ENCODE data around the gene CNR2.

The CNR2 gene

DNA sequence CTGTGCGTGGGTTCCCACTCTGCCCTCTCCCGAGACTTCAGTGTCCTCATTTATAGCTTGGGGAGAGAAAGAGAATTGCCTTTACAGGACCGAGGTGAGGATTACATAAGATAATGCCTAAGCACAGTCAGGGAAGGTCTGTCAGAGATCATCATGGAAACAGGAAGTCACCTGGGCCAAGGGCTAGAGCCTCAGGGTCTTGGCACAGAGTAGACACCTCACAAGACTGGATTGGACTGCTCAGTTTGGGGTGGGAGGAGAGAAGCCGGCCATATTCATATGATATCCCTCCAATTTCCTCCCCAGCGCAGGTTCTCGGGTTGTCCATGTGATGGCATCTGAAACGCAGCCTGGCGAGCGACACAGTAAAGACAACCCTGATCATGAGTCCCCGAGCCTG, 3.8 kb downstream of the CNR2 start:
- no peak overlapping the region for H3K27ac ChIP-seq (ENCODE audit: insufficient read depth in 1 of 2, low read depth in 1 of 2, low read length in 2 of 2, poor library complexity in 1 of 2, severe bottlenecking in 2 of 2)
- WGBS (ENCODE audit: insufficient coverage) = 74% methylated on average over 9 of the region's 10 CpGs
- H3K27me3 ChIP-seq (replicated peaks in 2 of 5; ENCODE audit: control insufficient read depth in 4 of 5, insufficient read depth in 5 of 5, low read length in 4 of 5) = peaks cover 0 to 6% (median 2%) of the 10 kb centered on the region in 5 experiments
- H3K4me1 ChIP-seq (ENCODE audit: control extremely low read depth in 1 of 4, control insufficient read depth in 4 of 4, insufficient read depth in 4 of 4, low read length in 3 of 4) = peaks cover 24 to 90% (median 63%) of the 10 kb centered on the region in 4 experiments
- no peaks in the 10 kb centered on the region for H3K9me3 ChIP-seq (ENCODE audit: control extremely low read depth in 1 of 5, control insufficient read depth in 4 of 5, insufficient read depth in 2 of 5, low read depth in 1 of 5, low read length in 4 of 5)
- peak in 1 of 3 donors; percentile 60 for DNase-seq
- H3K36me3 ChIP-seq (ENCODE audit: control insufficient read depth in 4 of 4, insufficient read depth in 4 of 4, low read length in 3 of 4) = peaks cover 0 to 2% (median 0%) of the 10 kb centered on the region in 4 experiments
- H3K4me3 ChIP-seq (ENCODE audit: control insufficient read depth in 1 of 7, extremely low read depth in 1 of 7, insufficient read depth in 4 of 7, low read depth in 2 of 7, low read length in 6 of 7) = peak overlapping the region in 3 of 7 experiments; percentile 3 to 48 (median 27)
- POLR2A ChIA-PET = interaction anchor here (0.5 to 1.4 kb wide), 3 partner anchors 12 to 79 kb away, joined by 3 to 6 read pairs (median 3); no protein-coding TSS in a partner anchor
- CTCF ChIA-PET = interaction anchor here (0.7 to 2.5 kb wide), 8 partner anchors 8 to 110 kb away, joined by 3 to 12 read pairs (median 3); no protein-coding TSS in a partner anchor

GRCh38 chr1:23908453-23909341, 4.5 kb downstream of the CNR2 start:
- H3K4me1 ChIP-seq (ENCODE audit: control extremely low read depth in 1 of 4, control insufficient read depth in 4 of 4, insufficient read depth in 4 of 4, low read length in 3 of 4) = peaks cover 21 to 90% (median 58%) of the 10 kb centered on the region in 4 experiments
- no peak overlapping the region for H3K27ac ChIP-seq (ENCODE audit: insufficient read depth in 1 of 2, low read depth in 1 of 2, low read length in 2 of 2, poor library complexity in 1 of 2, severe bottlenecking in 2 of 2)
- no peaks in the 10 kb centered on the region for H3K9me3 ChIP-seq (ENCODE audit: control extremely low read depth in 1 of 5, control insufficient read depth in 4 of 5, insufficient read depth in 2 of 5, low read depth in 1 of 5, low read length in 4 of 5)
- peak overlapping the region in 4 of 7 experiments; percentile 3 to 48 (median 18) for H3K4me3 ChIP-seq (ENCODE audit: control insufficient read depth in 1 of 7, extremely low read depth in 1 of 7, insufficient read depth in 4 of 7, low read depth in 2 of 7, low read length in 6 of 7)
- DNase-seq = peak in 2 of 3 donors; percentile 87 to 91
- WGBS (ENCODE audit: insufficient coverage) = 0% methylated on average over 5 of the region's 9 CpGs
- POLR2A ChIA-PET = interaction anchor here (0.5 to 1.4 kb wide), 3 partner anchors 11 to 78 kb away, joined by 3 to 6 read pairs (median 4); no protein-coding TSS in a partner anchor
- peaks cover 0 to 2% (median 0%) of the 10 kb centered on the region in 4 experiments for H3K36me3 ChIP-seq (ENCODE audit: control insufficient read depth in 4 of 4, insufficient read depth in 4 of 4, low read length in 3 of 4)
- CTCF ChIA-PET = interaction anchor here (0.7 to 2.5 kb wide), 8 partner anchors 8 to 102 kb away, joined by 3 to 12 read pairs (median 4); no protein-coding TSS in a partner anchor
- H3K27me3 ChIP-seq (replicated peaks in 2 of 5; ENCODE audit: control insufficient read depth in 4 of 5, insufficient read depth in 5 of 5, low read length in 4 of 5) = peaks cover 0 to 13% (median 9%) of the 10 kb centered on the region in 5 experiments

- CTCF ChIA-PET = interaction anchor here (1.2 to 3.7 kb wide), 3 partner anchors 9 to 96 kb away, joined by 5 to 15 read pairs (median 6); no protein-coding TSS in a partner anchor
- Histone ChIP-seq H3K36me3 (ENCODE audit: control insufficient read depth in 4 of 4, insufficient read depth in 4 of 4, low read length in 3 of 4) (peaks cover 0 to 2% (median 0%) of the 10 kb centered on the region in 4 experiments), H3K27me3 (replicated peaks in 2 of 5; ENCODE audit: control insufficient read depth in 4 of 5, insufficient read depth in 5 of 5, low read length in 4 of 5) (peaks cover 0 to 29% (median 20%) of the 10 kb centered on the region in 5 experiments), H3K4me3 (ENCODE audit: control insufficient read depth in 1 of 7, extremely low read depth in 1 of 7, insufficient read depth in 4 of 7, low read depth in 2 of 7, low read length in 6 of 7) (no peak overlapping the region), H3K9me3 (ENCODE audit: control extremely low read depth in 1 of 5, control insufficient read depth in 4 of 5, insufficient read depth in 2 of 5, low read depth in 1 of 5, low read length in 4 of 5) (no peaks in the 10 kb centered on the region), H3K4me1 (ENCODE audit: control extremely low read depth in 1 of 4, control insufficient read depth in 4 of 4, insufficient read depth in 4 of 4, low read length in 3 of 4) (peaks cover 17 to 74% (median 50%) of the 10 kb centered on the region in 4 experiments), H3K27ac (ENCODE audit: insufficient read depth in 1 of 2, low read depth in 1 of 2, low read length in 2 of 2, poor library complexity in 1 of 2, severe bottlenecking in 2 of 2) (no peak overlapping the region)
- DNase-seq = no peak
- WGBS (ENCODE audit: insufficient coverage) = no CpG with 5 or more reads among the region's 1 CpG
- POLR2A ChIA-PET = interaction anchor here (0.6 kb wide), 1 partner anchor 81 kb away, joined by 3 read pairs; no protein-coding TSS in a partner anchor
Observed at GRCh38 chr1:23906731-23907130, 6.4 kb downstream of the CNR2 start.

DNA sequence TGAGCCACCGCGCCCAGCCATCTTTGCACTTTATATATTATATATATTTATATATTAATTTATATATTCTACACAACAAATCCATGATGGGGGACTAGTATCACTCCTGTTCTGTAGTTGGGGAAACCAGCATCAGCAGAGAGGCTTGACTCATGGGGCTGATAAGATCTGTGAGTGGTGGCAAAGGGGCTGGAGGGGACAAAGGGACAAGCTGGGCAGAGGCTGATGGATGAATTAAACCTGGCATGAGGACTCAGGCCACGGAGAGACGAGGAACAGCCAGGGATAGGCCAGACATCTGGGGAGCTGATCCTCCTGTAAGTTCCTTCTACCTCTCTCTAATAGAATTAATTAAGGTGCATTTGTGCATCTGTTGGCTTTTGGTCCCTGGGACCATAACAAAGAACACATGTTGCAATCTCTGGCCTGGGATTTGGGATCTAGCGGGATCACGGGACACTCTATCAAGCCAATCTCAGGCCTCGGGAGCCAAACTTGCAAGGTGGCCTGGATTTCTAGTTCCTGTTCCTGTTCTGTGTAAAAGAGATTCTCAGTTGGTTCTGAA, 7.6 kb downstream of the CNR2 start:
- peaks cover 0 to 37% (median 20%) of the 10 kb centered on the region in 5 experiments for H3K27me3 ChIP-seq (replicated peaks in 2 of 5; ENCODE audit: control insufficient read depth in 4 of 5, insufficient read depth in 5 of 5, low read length in 4 of 5)
- peaks cover 17 to 62% (median 40%) of the 10 kb centered on the region in 4 experiments for H3K4me1 ChIP-seq (ENCODE audit: control extremely low read depth in 1 of 4, control insufficient read depth in 4 of 4, insufficient read depth in 4 of 4, low read length in 3 of 4)
- DNase-seq = no peak
- 94% methylated on average over 3 of the region's 7 CpGs for WGBS (ENCODE audit: insufficient coverage)
- ChIA-PET POLR2A (no interaction called here), CTCF (interaction anchor here (2.2 to 3.7 kb wide), 2 partner anchors 9 to 11 kb away, joined by 5 to 15 read pairs; no protein-coding TSS in a partner anchor)
- peaks cover 0 to 2% (median 0%) of the 10 kb centered on the region in 4 experiments for H3K36me3 ChIP-seq (ENCODE audit: control insufficient read depth in 4 of 4, insufficient read depth in 4 of 4, low read length in 3 of 4)
- no peaks in the 10 kb centered on the region for H3K9me3 ChIP-seq (ENCODE audit: control extremely low read depth in 1 of 5, control insufficient read depth in 4 of 5, insufficient read depth in 2 of 5, low read depth in 1 of 5, low read length in 4 of 5)
- H3K27ac ChIP-seq (ENCODE audit: insufficient read depth in 1 of 2, low read depth in 1 of 2, low read length in 2 of 2, poor library complexity in 1 of 2, severe bottlenecking in 2 of 2) = no peak overlapping the region
- H3K4me3 ChIP-seq (ENCODE audit: control insufficient read depth in 1 of 7, extremely low read depth in 1 of 7, insufficient read depth in 4 of 7, low read depth in 2 of 7, low read length in 6 of 7) = no peak overlapping the region

GRCh38 chr1:23904748-23905357, 8.3 kb downstream of the CNR2 start:
- POLR2A ChIA-PET = no interaction called here
- Histone ChIP-seq H3K36me3 (ENCODE audit: control insufficient read depth in 4 of 4, insufficient read depth in 4 of 4, low read length in 3 of 4) (peaks cover 0 to 2% (median 0%) of the 10 kb centered on the region in 4 experiments), H3K4me3 (ENCODE audit: control insufficient read depth in 1 of 7, extremely low read depth in 1 of 7, insufficient read depth in 4 of 7, low read depth in 2 of 7, low read length in 6 of 7) (no peak overlapping the region), H3K27me3 (replicated peaks in 2 of 5; ENCODE audit: control insufficient read depth in 4 of 5, insufficient read depth in 5 of 5, low read length in 4 of 5) (peaks cover 0 to 37% (median 20%) of the 10 kb centered on the region in 5 experiments), H3K9me3 (ENCODE audit: control extremely low read depth in 1 of 5, control insufficient read depth in 4 of 5, insufficient read depth in 2 of 5, low read depth in 1 of 5, low read length in 4 of 5) (no peaks in the 10 kb centered on the region), H3K27ac (ENCODE audit: insufficient read depth in 1 of 2, low read depth in 1 of 2, low read length in 2 of 2, poor library complexity in 1 of 2, severe bottlenecking in 2 of 2) (no peak overlapping the region), H3K4me1 (ENCODE audit: control extremely low read depth in 1 of 4, control insufficient read depth in 4 of 4, insufficient read depth in 4 of 4, low read length in 3 of 4) (peaks cover 13 to 60% (median 41%) of the 10 kb centered on the region in 4 experiments)
- CTCF ChIA-PET = interaction anchor here (0.8 to 3.7 kb wide), 5 partner anchors 8 to 95 kb away, joined by 3 to 15 read pairs (median 4); partner anchors contain the start of gene CNR2
- DNase-seq = peak in 1 of 3 donors; percentile 34
- 85% methylated on average over 7 of the region's 10 CpGs for WGBS (ENCODE audit: insufficient coverage)

DNA sequence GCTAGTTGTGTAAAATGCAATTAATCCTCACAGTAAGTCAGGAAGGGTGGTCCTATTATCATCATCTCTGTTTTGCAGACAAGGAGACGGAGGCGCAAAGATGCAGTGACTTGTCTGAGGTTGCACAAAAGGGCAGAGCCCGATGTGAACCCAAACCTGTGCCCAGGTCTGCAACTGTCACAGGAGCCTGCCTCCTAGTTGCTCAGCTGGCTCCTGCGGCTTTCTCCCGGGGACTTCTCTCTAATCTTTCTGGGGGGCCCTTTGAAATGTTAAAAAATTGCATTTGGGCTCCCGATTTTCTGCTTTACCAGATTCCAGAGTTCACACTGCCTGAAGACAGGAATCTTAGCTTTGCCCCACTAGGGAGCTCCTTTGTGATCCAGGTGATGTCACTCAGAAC, 9.4 kb downstream of the CNR2 start:
- ChIA-PET POLR2A (no interaction called here), CTCF (interaction anchor here (0.8 to 1.6 kb wide), 3 partner anchors 10 to 94 kb away, joined by 3 to 4 read pairs (median 3); partner anchors contain the start of gene CNR2)
- no peak for DNase-seq
- Histone ChIP-seq H3K36me3 (ENCODE audit: control insufficient read depth in 4 of 4, insufficient read depth in 4 of 4, low read length in 3 of 4) (peaks cover 0 to 2% (median 0%) of the 10 kb centered on the region in 4 experiments), H3K9me3 (ENCODE audit: control extremely low read depth in 1 of 5, control insufficient read depth in 4 of 5, insufficient read depth in 2 of 5, low read depth in 1 of 5, low read length in 4 of 5) (no peaks in the 10 kb centered on the region), H3K4me1 (ENCODE audit: control extremely low read depth in 1 of 4, control insufficient read depth in 4 of 4, insufficient read depth in 4 of 4, low read length in 3 of 4) (peaks cover 4 to 58% (median 39%) of the 10 kb centered on the region in 4 experiments), H3K27me3 (replicated peaks in 2 of 5; ENCODE audit: control insufficient read depth in 4 of 5, insufficient read depth in 5 of 5, low read length in 4 of 5) (peaks cover 0 to 37% (median 20%) of the 10 kb centered on the region in 5 experiments), H3K27ac (ENCODE audit: insufficient read depth in 1 of 2, low read depth in 1 of 2, low read length in 2 of 2, poor library complexity in 1 of 2, severe bottlenecking in 2 of 2) (no peak overlapping the region), H3K4me3 (ENCODE audit: control insufficient read depth in 1 of 7, extremely low read depth in 1 of 7, insufficient read depth in 4 of 7, low read depth in 2 of 7, low read length in 6 of 7) (no peak overlapping the region)
- WGBS (ENCODE audit: insufficient coverage) = 97% methylated on average over 6 of the region's 6 CpGs
